HG03095 (cell line): Measurements from ENCODE around the gene CABP4.

Experiments
- ATAC-seq: cut with Tn5 transposase; IDR thresholded peaks from one replicate; pipeline ENCODE4 v1.9.1; 2021; ENCODE audit warnings: moderate library complexity; ENCODE audit not compliant: unreplicated experiment

The CABP4 gene

GRCh38 chr11:67494371-67495233 is 39.4 kb downstream of the CABP4 start:
- ATAC-seq: no peak

- ATAC-seq: no peak
These were observed 40.3 kb downstream of the CABP4 start for GRCh38 chr11:67495234-67496005.

- ATAC-seq: no peak
These were observed 41.0 kb downstream of the CABP4 start for GRCh38 chr11:67496113-67496512.

GRCh38 chr11:67497656-67498291 is 42.6 kb downstream of the CABP4 start:
- ATAC-seq: no peak

GRCh38 chr11:67498544-67498972 is 43.4 kb downstream of the CABP4 start:
- no peak for ATAC-seq

- no peak for ATAC-seq
These were observed 44.8 kb downstream of the CABP4 start for GRCh38 chr11:67499808-67500483.

DNA sequence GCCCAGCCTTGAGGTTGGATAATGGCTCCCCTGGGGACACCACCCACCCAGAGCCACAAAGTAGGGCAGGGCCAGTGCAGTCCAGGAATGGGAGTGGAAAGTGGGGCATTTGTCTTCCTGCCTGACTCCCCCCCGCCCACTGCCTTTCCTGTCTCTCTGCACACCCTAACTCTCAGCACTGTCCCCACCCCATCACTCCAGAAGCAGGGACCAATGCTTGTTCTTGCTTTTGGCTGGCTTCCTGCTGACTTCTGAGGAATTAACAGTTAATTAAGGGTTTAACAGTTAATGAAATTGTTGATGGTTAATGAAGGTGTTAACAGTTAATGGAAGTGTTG is 45.3 kb downstream of the CABP4 start:
- ATAC-seq: no peak

DNA sequence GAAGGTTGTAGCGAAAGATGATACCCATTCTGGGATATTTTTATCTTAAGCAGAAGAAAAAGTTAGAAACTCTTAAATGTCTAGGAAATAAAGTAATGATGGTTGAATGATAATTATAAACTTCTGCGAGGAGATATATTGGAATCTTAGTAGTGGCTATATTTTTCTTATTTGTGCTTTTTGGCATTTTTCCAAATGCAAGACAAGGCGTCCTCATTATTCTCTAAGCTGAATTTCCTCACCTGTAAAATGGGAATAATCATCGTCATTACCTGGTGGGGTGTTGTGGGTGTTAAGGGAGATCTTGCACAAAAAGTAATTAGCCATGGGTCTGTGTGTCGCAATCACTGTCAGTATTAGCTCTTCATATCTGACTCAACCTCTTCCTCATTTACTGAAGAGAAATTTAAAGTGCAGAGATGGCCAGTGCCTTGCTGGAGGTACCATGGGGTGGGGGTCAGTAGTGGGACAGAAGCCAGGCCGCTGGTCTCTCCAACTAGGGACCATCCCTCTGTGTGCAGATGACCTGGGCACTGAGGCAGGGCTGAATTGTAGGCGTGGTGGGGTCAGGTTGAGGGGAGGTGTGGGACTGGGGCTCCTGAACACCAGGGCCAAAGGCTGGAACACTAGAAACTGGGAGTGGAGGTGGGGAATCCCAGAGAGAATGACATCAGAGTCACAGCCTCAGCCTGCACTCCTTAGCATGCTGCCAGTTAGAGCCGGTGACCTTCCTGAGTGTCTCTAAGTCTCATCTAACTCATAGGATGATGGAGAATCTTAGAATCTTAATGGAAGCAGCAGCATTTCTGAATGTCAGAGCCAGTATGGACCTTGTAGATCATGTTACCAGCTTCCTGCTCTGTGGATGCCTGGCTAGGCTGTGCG is 45.9 kb downstream of the CABP4 start:
- no peak for ATAC-seq

GRCh38 chr11:67501854-67502253 is 46.7 kb downstream of the CABP4 start:
- no peak for ATAC-seq

GRCh38 chr11:67502328-67502979 is 47.3 kb downstream of the CABP4 start:
- ATAC-seq: no peak

- no peak for ATAC-seq
These were observed 48.2 kb downstream of the CABP4 start for GRCh38 chr11:67503119-67504004.

- ATAC-seq: no peak
These were observed 49.1 kb downstream of the CABP4 start for GRCh38 chr11:67504005-67504949.

DNA sequence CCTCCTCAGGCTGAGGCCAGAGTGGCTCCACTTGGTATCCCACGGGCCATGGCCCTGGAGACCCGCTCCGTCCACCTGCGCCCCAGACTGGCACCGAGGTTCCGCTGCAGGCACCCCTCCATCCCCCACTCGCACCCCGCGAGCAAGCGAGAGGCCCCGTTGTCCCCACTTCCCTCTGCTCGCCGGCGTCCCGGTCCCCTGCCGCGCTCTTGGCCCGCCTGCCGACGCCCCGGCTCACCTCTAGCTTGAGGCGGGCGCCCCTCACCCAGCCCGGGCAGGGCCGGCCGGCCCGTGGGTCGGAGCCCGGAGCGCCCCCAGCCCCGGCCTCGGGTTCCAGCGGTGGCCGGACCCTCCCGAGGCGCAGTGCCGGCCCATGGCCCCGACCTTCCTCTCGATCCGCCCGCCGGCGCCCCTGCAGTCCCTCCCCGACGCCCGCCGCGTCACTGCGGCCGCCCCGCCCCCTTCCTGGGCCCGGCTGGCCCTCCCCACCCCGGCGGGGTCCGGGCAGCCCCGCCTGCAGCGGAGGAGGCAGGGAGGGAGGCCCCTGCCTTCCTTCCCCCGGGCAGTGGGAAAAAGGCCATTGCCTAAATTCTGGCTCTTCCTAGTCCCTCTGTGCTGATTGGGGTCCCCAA is 49.9 kb downstream of the CABP4 start, which contains the start of gene PITPNM1:
Gene PITPNM1 (minus strand): TSS at position 414 of the 632 bp plus-strand sequence. CDS start 1,183 bp downstream, outside the sequence.
- no peak for ATAC-seq

- ATAC-seq: no peak
These were observed 50.6 kb downstream of the CABP4 start for GRCh38 chr11:67505605-67506396.

DNA sequence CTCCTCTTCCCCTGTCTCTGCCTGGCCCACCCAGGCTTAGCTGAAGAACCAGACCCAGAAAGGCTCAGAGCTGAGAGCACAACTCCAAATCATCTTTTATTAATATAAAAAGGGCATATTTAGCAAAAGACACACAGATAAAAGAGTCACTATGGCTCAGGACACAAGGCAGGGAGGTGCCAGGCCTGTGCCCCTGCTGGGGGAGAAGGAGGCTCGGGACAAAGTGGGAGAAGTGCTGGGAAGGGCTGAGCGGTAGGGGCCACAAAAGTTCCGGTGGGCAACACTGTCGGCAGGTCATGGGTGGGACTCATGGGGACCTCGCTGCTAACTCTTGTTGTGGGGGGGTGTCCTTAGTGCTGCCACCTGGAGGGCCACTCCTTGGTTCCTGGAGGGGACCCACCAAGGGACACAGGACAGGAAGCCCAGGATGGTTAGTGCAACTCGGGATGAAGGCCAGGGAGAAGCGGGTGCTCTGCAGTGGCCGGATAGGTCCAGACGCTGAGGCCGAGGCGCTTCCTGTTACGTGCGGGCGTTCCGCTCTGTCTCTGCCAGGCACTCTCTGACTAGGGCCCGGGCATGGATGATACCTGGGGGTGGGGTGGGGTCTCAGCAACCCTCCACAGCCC is 51.4 kb downstream of the CABP4 start:
- ATAC-seq: no peak
